Right atrium auricular region (tissue), 2 donors: ENCODE data around the gene TMEM11. TPM values are rescaled to one million over a fixed set of nuclear protein-coding genes. Genes with fewer than 3 reads are reported as not detected.

ENCODE experiments used
- DNase-seq: peaks from one replicate; pipeline ENCODE4 v3.0.0-alpha.2; 2019; ENCODE audit warnings: low spot score
- H3K27ac ChIP-seq, 2 donors: fragments of 200-600 bp; sonication (generic); 1 replicate in 1 of 2; 2 replicates in 1 of 2; pipeline ENCODE4 v1.5.1; 2016 to 2019
- H3K27me3 ChIP-seq, 2 donors: fragments of 200-600 bp; sonication (generic); one replicate each; pipeline versions ENCODE4 v1.5.1 to v1.6.0; 2017 to 2019
- H3K36me3 ChIP-seq: fragments of 200-600 bp; sonication (generic); one replicate; pipeline ENCODE4 v1.5.1; 2016
- H3K4me1 ChIP-seq, 2 donors: fragments of 200-600 bp; sonication (generic); one replicate each; pipeline versions ENCODE4 v1.5.1 to v1.6.0; 2017 to 2019
- H3K4me3 ChIP-seq, 2 donors: fragments of 200-600 bp; sonication (generic); 1 replicate in 1 of 2; 2 replicates in 1 of 2; pipeline ENCODE4 v1.5.1; 2017 to 2019; ENCODE audit warnings: mild to moderate bottlenecking in 1 of 2, moderate library complexity in 1 of 2
- H3K9me3 ChIP-seq, 2 donors: fragments of 200-600 bp; sonication (generic); one replicate each; pipeline ENCODE4 v1.5.1; 2019
- CTCF ChIP-seq, 2 donors: fragments of 200-600 bp; sonication (generic); IDR thresholded peaks; one replicate each; pipeline ENCODE4 v1.5.1; 2019; ENCODE audit warnings: antibody characterized with exemption in 2 of 2
- total RNA-seq, 2 donors: library from RNA; depleted of rRNA; stranded (reverse); fragments of >200 nt; gene quantifications; one replicate each; pipeline ENCODE4 v1.1.0, GENCODE V29; 2016

The TMEM11 gene
- total RNA-seq, 2 donors from 2014 or later, result 25.5 to 27.2 TPM

- Histone ChIP-seq H3K4me1 (peaks cover 0 to 87% of the 10 kb centered on the region in 2 donors), H3K27me3 (no peaks in the 10 kb centered on the region), H3K9me3 (no peaks in the 10 kb centered on the region), H3K27ac (peak overlapping the region; percentile 6 to 42), H3K4me3 (no peak overlapping the region), H3K36me3 (peaks cover 12% of the 10 kb centered on the region)
- peak; percentile 48 for DNase-seq
- TF ChIP-seq CTCF (IDR thresholded peaks at IDR 0.05), result no peak
Observed at GRCh38 chr17:21171309-21171922, 42.5 kb downstream of the TMEM11 start.

- Histone ChIP-seq H3K9me3 (no peaks in the 10 kb centered on the region), H3K36me3 (peaks cover 12% of the 10 kb centered on the region), H3K27ac (peak overlapping the region; percentile 6 to 42), H3K4me3 (no peak overlapping the region), H3K4me1 (peaks cover 0 to 94% of the 10 kb centered on the region in 2 donors), H3K27me3 (no peaks in the 10 kb centered on the region)
- TF ChIP-seq CTCF (IDR thresholded peaks at IDR 0.05), result no peak
- peak; percentile 50 for DNase-seq
Observed at GRCh38 chr17:21170809-21171208, 43.2 kb downstream of the TMEM11 start.

- Histone ChIP-seq H3K4me1 (peaks cover 0 to 96% of the 10 kb centered on the region in 2 donors), H3K4me3 (no peak overlapping the region), H3K9me3 (no peaks in the 10 kb centered on the region), H3K27ac (peak overlapping the region; percentile 5 to 6), H3K36me3 (peaks cover 12% of the 10 kb centered on the region), H3K27me3 (no peaks in the 10 kb centered on the region)
- peak; percentile 54 for DNase-seq
- no peak for TF ChIP-seq CTCF (IDR thresholded peaks at IDR 0.05)
Observed at GRCh38 chr17:21169496-21169895, 44.5 kb downstream of the TMEM11 start.

GRCh38 chr17:21168555-21168865, 45.5 kb downstream of the TMEM11 start:
- Histone ChIP-seq H3K9me3 (no peaks in the 10 kb centered on the region), H3K4me3 (no peak overlapping the region), H3K36me3 (peaks cover 12% of the 10 kb centered on the region), H3K27ac (no peak overlapping the region), H3K27me3 (no peaks in the 10 kb centered on the region), H3K4me1 (peaks cover 0 to 93% of the 10 kb centered on the region in 2 donors)
- DNase-seq, result no peak
- TF ChIP-seq CTCF (IDR thresholded peaks at IDR 0.05), result no peak

GRCh38 chr17:21167303-21167702, 46.7 kb downstream of the TMEM11 start:
- Histone ChIP-seq H3K27ac (peak overlapping the region; percentile 84 to 88), H3K4me1 (peaks cover 0 to 93% of the 10 kb centered on the region in 2 donors), H3K27me3 (no peaks in the 10 kb centered on the region), H3K4me3 (peak overlapping the region; percentile 27 to 30), H3K9me3 (no peaks in the 10 kb centered on the region), H3K36me3 (peaks cover 2% of the 10 kb centered on the region)
- DNase-seq, result peak; percentile 56
- TF ChIP-seq CTCF (IDR thresholded peaks at IDR 0.05), result peak in 1 of 2 donors; percentile 12
